ENCODE data around the gene FCHSD1. TPM values are rescaled to one million over a fixed set of nuclear protein-coding genes. Genes with fewer than 3 reads are reported as not detected.

FCHSD1 gene
- total RNA-seq, 1 donor from 2014 or later, result 20.6 TPM

DNA sequence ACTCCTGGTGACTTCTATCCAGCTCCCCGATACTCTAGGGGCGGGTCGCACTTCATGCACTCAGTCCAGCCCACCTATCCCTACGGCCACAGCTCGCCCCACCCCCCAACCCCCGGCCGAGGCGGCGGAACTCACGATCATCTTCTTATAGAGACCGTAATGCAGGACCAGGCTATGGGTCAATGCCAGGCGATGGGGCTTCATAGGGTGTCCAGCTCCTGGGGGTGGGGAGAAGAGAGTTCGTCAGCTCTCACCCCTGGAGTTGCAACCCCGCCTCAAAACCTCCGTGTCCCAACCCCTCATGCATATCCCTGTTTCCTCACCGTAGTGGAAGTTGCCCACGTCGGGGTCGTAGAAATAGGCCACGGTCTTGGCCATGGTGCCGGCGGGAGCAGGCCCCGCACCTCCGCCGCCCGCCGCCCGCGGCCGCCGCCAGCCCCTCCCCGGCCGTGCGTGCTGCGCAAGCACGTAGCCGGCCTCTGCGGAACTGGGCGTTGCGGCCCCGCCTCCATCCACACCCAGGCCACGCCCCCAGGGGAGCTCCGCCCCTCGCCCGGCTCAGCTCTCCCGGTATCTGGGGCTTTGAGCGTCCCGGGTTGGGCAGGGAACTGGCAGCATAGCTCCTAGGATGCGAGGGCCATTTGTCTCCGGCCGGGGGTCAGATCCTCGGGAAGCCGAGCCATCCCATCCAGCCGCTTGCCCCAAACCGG lies 14.7 kb downstream of the FCHSD1 start, which contains the start of the genes HDAC3 and RELL2:
Gene HDAC3, minus strand, starts transcription at position 437 of the 710 bp plus-strand sequence. Its CDS starts 59 bp downstream, at position 378.
Gene RELL2, plus strand, starts transcription at position 585 of the 710 bp plus-strand sequence. CDS start 1,229 bp downstream, outside the sequence.
- TF ChIP-seq, protein P1, sequence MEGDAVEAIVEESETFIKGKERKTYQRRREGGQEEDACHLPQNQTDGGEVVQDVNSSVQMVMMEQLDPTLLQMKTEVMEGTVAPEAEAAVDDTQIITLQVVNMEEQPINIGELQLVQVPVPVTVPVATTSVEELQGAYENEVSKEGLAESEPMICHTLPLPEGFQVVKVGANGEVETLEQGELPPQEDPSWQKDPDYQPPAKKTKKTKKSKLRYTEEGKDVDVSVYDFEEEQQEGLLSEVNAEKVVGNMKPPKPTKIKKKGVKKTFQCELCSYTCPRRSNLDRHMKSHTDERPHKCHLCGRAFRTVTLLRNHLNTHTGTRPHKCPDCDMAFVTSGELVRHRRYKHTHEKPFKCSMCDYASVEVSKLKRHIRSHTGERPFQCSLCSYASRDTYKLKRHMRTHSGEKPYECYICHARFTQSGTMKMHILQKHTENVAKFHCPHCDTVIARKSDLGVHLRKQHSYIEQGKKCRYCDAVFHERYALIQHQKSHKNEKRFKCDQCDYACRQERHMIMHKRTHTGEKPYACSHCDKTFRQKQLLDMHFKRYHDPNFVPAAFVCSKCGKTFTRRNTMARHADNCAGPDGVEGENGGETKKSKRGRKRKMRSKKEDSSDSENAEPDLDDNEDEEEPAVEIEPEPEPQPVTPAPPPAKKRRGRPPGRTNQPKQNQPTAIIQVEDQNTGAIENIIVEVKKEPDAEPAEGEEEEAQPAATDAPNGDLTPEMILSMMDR (conservative IDR thresholded peaks at IDR 0.05), result no peak
- DNase-seq (ENCODE audit: low read depth, low spot score), result peak; percentile 98
- Mint-ChIP-seq H3K36me3 (ENCODE audit: low read depth) (peaks cover 3% of the 10 kb centered on the region), H3K4me1 (peaks cover 28% of the 10 kb centered on the region), H3K9me3 (no peaks in the 10 kb centered on the region), H3K4me3 (peak within 1 kb of the TSS; percentile 97), H3K27ac (ENCODE audit: unreplicated experiment) (peak within 1 kb of the TSS; percentile 84), H3K27me3 (ENCODE audit: low read depth) (peaks cover 2% of the 10 kb centered on the region)

DNA sequence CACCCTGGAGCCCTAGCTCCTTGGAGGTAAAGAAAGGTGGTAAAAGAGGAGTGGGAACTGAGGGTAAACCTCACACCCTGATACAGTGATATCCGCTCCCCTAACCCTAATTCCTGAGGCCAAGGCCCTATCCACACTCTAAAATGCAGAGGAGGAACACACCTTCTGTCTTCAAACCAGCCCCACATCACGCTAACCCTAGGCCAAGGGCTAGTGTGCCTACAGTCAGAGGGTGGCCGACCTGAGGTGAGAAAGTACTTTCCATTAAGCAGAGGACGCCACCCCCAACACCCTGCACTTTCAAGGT lies 15.2 kb downstream of the FCHSD1 start:
- H3K27ac Mint-ChIP-seq (ENCODE audit: unreplicated experiment), result peak overlapping the region; percentile 84
- peaks cover 3% of the 10 kb centered on the region for H3K36me3 Mint-ChIP-seq (ENCODE audit: low read depth)
- no peaks in the 10 kb centered on the region for H3K9me3 Mint-ChIP-seq
- peaks cover 27% of the 10 kb centered on the region for H3K4me1 Mint-ChIP-seq
- peaks cover 2% of the 10 kb centered on the region for H3K27me3 Mint-ChIP-seq (ENCODE audit: low read depth)
- H3K4me3 Mint-ChIP-seq, result peak overlapping the region; percentile 97
- TF ChIP-seq, protein P1 (conservative IDR thresholded peaks at IDR 0.05), result no peak
- no peak for DNase-seq (ENCODE audit: low read depth, low spot score)

DNA sequence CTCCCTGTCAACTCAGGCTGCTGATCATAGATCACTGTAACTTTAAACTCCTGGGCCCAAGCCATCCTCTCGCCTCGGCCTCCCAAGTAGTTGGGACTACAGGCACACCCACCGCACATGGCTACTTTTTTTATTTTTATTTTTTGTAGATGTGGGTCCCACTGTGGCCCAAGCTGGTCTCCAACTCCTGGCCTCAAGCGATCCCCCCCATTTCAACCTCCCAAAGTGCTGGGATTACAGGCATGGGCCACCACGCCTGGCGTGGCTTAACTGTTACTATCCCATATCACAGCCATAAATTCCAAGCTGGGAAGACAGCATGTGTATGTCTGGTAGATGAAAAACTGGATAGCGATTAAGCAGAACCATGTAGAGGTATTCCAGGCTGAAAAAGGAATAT lies 15.6 kb downstream of the FCHSD1 start:
- H3K27ac Mint-ChIP-seq (ENCODE audit: unreplicated experiment), result no peak overlapping the region
- peak overlapping the region; percentile 97 for H3K4me3 Mint-ChIP-seq
- TF ChIP-seq, protein P1 (conservative IDR thresholded peaks at IDR 0.05), result no peak
- peaks cover 27% of the 10 kb centered on the region for H3K4me1 Mint-ChIP-seq
- peaks cover 3% of the 10 kb centered on the region for H3K36me3 Mint-ChIP-seq (ENCODE audit: low read depth)
- peaks cover 2% of the 10 kb centered on the region for H3K27me3 Mint-ChIP-seq (ENCODE audit: low read depth)
- H3K9me3 Mint-ChIP-seq, result no peaks in the 10 kb centered on the region
- no peak for DNase-seq (ENCODE audit: low read depth, low spot score)

DNA sequence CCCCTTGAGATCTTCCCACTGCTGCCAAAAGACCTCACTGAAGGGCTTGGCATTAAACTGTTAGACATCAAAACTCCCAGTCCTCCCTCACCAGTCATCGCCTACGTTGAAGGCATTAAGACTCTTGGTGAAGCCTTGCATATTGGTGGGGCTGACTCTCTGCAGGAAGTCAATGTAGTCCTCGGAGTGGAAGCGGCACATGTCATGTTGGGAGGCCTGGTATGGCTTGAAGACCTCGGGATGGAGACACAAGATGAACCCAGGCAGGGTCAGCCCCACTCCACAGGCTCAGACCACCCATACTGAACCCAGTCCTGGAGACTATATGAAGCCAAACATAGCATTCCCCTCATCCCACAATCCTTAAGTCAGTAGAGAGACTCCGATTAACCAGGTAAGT lies 16.5 kb downstream of the FCHSD1 start:
- TF ChIP-seq, protein P1 (conservative IDR thresholded peaks at IDR 0.05), result no peak
- H3K27ac Mint-ChIP-seq (ENCODE audit: unreplicated experiment), result no peak overlapping the region

DNA sequence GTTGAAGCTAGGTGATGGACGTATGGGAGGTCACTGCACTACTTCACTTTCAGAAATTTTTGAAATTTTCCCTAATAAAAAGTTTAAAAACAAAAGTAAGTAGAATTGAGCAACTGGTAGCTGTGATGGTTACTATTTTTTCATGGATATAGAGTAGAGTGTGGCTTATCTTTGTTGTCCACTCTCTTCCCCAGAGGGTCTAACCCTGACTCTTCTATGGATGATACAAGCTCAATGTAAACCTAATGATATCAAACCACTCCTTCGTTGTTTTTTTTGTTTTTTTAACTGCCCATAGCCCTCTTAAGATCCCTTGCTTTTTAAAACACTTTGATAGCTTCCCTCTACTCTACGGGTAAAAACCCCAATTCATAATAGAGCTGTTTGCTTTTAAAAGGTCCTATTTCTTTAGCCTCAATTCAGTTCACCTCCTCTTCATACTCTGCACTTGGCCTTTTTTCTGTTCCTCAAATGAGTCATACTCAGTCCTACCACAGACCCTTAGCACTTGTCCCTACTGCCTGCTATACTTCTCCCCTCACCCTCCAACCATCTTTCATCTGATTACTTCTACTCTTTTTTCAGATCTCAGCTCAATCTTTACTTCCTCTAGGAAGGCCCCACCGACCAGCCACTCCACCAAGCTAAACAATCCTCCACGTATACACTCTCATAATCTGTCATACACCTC lies 17.2 kb downstream of the FCHSD1 start:
- Mint-ChIP-seq H3K4me1 (peaks cover 27% of the 10 kb centered on the region), H3K36me3 (ENCODE audit: low read depth) (peaks cover 3% of the 10 kb centered on the region), H3K27ac (ENCODE audit: unreplicated experiment) (no peak overlapping the region), H3K27me3 (ENCODE audit: low read depth) (peaks cover 2% of the 10 kb centered on the region), H3K9me3 (no peaks in the 10 kb centered on the region), H3K4me3 (peak overlapping the region; percentile 3)
- DNase-seq (ENCODE audit: low read depth, low spot score), result no peak
- TF ChIP-seq, protein P1 (conservative IDR thresholded peaks at IDR 0.05), result no peak

More for the DNA sequence above, 16.5 kb downstream of the FCHSD1 start:
- H3K9me3 Mint-ChIP-seq, result no peaks in the 10 kb centered on the region
- DNase-seq (ENCODE audit: low read depth, low spot score), result no peak
- peaks cover 27% of the 10 kb centered on the region for H3K4me1 Mint-ChIP-seq
- H3K4me3 Mint-ChIP-seq, result peak overlapping the region; percentile 97
- H3K27me3 Mint-ChIP-seq (ENCODE audit: low read depth), result peaks cover 2% of the 10 kb centered on the region
- peaks cover 3% of the 10 kb centered on the region for H3K36me3 Mint-ChIP-seq (ENCODE audit: low read depth)
